ENCODE data around the gene CDK17. TPM values are rescaled to one million over a fixed set of nuclear protein-coding genes. Genes with fewer than 3 reads are reported as not detected.
"Not testable (repeated sequence)": the region's sequence is repeated elsewhere in the genome, so short reads cannot be mapped to it uniquely, and the experiment has no call there.

Gene CDK17
- total RNA-seq, 2 donors from 2014 or later = 17.0 to 35.6 TPM

DNA sequence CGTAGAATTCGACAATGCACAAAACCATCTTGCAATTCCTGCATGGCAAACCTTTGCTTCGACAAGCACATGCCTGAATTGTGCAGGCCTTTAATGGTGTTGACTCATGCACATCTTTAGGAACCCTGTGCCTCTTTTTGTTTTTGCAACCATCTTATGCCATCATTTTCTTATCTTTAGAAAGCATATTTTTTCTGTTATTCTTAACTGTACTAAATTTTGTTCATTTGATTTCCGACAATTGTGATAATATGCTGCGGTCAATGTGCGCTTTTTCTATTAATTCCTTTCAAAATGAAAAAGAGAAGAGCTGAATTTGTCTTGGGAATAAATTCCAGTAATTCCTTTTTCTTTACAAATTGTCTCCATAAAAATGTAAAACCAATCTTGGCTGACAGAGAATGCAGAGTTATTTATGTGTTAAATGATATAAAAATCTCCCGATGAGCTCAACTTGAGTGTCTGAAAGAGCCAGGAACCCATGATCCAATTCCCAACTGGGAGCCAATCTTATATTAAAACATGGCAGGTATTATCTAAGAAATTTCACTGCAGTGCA lies 20.1 kb upstream of the CDK17 start:
- intact Hi-C loops (cut with DNase I) = no loop called here
- no peak for ATAC-seq
- no peak for DNase-seq

DNA sequence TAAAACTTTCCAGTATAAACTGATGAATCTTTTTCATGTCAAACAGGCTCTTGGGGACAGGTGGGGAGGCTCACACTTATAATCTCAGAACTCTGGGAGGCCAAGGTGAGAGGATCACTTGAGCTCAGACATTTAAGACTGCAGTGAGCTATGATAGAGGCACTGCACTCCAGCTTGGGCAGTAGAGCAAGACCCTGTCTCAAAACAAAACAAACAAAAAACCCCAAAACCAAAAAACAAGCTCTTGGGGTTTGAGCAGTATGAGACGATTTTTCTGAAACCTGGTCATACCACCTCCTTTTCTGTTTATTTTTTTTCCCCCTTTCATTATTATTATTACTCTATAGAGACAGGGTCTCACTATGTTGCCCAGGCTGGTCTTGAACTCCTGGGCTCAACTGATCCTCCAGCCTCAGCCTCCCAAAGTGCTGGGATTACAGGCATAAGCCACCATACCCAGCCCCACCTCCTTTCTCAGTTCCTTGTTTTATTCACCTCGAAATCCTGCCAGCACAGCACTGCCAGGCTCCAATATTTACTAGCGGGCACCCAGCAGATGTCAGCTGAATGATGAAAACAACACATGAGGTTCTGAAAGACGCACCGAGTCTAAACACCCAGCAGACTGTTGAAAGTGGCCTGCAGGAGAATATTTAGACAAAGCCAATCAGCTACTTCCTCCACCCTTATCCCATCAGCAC lies 19.5 kb upstream of the CDK17 start:
- intact Hi-C loops (cut with DNase I) = loop anchor here in 1 of 2 donors (10.0 kb wide), 1 partner anchor 365 kb away; no protein-coding TSS in a partner anchor
- no peak for DNase-seq
- no peak for ATAC-seq

DNA sequence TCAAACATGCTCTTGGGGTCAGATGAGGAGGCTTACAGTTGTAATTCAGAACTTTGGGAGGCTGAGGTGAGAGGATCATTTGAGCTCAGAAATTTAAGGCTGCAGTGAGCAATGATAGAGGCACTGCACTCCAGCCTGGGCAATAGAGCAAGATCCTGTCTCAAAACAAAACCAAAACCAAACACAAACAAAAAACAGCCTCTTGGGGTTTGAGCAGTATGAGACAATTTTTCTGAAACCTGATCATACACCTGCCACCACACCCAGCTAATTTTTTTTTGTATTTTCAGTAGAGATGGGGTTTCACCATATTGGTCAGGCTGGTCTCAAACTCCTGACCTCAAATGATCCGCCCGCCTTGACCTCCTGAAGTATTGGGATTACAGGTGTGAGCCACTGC lies 17.4 kb upstream of the CDK17 start:
- intact Hi-C loops (cut with DNase I) = loop anchor here in 1 of 2 donors (10.0 kb wide), 1 partner anchor 363 kb away; no protein-coding TSS in a partner anchor

DNA sequence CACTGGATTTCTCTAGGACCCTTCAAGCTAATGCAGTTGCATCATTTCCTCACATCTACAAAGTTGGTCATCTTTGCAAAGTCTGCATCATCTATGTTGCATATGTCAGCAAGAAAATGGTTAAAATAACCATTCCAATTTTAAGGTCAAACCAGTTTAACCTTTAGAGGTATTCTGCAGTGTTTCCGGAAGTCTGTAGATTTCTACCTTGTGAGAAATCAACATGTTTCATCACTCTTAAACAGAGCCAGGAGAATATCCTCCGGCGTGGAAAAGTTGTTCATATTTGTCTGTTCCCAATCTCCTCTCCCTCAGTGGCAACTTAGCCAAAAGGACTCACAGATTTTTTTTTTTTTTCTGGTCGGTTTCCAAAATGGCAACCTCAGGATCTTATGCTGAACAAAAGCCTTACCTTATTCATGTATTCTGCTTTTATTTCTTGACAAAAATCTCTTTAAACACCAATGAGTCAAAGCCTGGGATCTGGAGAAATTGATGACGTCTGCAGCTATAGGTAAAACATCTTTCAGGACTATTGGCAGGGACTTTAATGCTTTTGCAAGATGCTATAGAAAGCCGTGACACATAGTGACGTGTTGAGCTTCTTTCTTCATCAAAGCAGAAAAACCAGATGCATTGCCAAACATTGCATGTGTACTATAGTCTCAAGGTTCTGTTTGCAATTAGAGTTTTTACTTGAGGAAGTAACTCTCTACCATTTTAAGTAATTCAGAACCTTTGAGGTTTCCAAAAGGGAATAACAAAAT lies 16.0 kb upstream of the CDK17 start:
- no peak for ATAC-seq
- DNase-seq = no peak
- intact Hi-C loops (cut with DNase I) = loop anchor here in 1 of 2 donors (10.0 kb wide), 1 partner anchor 361 kb away; no protein-coding TSS in a partner anchor

More for the DNA sequence above, 17.4 kb upstream of the CDK17 start:
- DNase-seq, ATAC-seq: not testable (repeated sequence)

DNA sequence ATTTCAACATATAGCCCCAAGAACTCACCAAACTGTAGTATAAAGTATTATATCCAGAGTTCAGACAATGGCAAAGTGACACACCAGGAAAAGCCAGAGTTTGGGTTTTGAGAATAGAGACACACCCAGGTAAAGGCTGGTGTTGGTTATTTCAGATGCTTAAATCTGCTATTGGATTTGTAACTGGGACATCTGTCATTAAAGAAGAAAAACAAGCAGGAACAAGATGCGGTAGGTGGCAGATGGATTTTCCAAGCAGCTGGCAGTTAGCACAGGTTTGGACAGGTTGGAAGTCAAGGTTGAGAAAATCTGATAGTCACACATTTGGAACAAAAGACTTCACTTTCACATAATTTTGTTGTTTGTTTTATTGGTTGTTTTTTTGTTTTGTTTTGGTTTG lies 14.4 kb upstream of the CDK17 start:
- no peak for DNase-seq
- intact Hi-C loops (cut with DNase I) = loop anchor here in 1 of 2 donors (10.0 kb wide), 1 partner anchor 360 kb away; no protein-coding TSS in a partner anchor
- no peak for ATAC-seq

DNA sequence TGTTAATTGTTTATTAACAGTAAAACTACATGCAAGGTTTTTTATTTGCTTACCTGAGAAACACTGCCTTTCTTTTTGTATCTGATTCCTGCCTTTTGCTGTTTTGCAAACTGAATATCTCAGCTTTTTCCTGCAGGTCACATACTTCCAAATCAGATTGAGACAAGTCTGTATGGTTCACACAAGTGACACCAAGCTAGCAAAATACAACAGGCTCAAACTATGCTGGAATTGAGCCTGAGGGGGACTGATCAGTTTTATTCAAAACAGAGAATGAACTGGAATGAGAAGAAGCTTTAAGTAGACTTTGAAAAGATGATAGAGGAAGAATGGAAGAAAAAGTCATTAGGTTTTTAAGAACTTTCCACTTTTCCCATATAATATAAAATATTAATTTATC lies 12.2 kb upstream of the CDK17 start:
- no peak for DNase-seq
- intact Hi-C loops (cut with DNase I) = loop anchor here in 1 of 2 donors (10.0 kb wide), 1 partner anchor 358 kb away; no protein-coding TSS in a partner anchor
- no peak for ATAC-seq

DNA sequence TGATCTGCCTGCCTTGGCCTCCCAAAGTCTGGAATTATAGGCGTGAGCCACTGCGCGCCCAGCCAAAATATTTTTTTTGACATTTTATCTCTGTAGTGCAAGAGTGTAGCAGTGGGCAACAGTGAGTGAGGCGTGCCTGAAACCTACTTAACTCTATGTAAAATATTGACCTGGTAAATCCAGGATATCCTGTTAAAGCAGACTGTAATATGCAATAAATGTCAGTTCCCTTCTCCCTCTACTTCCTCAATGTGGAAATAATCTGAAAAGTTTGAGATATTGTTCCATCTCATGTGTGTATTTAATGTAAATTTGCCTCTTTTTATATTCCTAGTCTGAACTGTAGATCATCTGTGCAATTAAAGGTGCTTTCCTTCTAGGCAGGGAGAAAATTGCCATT lies 9.5 kb upstream of the CDK17 start:
- ATAC-seq = no peak
- intact Hi-C loops (cut with DNase I) = loop anchor here in 1 of 2 donors (10.0 kb wide), 1 partner anchor 355 kb away; no protein-coding TSS in a partner anchor
- no peak for DNase-seq

DNA sequence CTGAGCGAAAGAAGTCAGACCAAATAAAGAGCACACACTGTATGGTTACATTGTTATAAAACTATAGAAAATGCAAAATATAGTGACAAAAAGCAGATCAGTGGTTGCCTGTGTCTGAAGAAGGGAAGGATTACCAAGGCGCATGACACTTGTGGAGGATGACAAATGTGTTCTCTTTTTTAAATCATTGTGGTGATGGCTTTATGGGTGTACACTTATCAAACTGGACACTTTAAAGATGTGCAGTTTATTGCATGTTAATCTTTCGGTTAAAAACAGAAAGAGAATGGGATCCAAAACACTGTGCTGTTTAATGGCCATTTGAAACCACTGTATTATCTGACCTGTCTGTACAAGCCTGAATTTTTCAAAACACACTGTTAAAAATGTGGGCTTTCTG lies 8.8 kb upstream of the CDK17 start:
- ATAC-seq (no peak), DNase-seq (no peak)
- intact Hi-C loops (cut with DNase I) = no loop called here

DNA sequence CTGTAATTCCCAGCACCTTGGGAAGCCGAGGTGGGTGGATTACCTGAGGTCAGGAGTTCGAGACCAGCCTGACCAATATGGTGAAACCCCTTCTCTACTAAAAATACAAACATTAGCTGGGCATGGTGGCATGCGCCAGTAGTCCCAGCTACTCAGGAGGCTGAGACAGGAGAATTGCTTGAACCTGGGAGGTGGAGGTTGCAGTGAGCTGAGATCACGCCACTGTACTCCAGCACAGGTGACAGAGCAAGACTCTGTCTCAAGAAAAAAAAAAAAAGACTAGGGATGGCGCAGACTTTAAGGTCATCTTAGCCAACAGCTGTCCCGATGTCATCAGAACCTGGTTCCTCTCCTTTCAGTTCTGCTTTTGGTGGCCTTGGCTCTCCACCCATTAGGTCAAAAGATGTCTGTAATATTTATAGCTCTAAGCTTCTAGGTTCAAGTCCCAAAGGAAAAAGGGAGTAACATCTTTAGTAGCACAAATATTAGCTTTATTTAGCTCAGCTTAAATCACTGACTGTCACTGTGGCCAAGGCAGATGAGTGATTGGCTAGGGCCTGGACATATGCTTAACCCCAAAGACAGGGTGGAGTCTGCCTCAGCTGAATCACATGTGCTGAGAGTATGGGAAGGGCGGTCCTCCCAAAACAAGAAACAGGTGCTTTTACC lies 7.3 kb upstream of the CDK17 start:
- peak in 1 of 2 donors; percentile 53 for ATAC-seq
- DNase-seq; intact Hi-C loops (cut with DNase I): not testable (repeated sequence)

DNA sequence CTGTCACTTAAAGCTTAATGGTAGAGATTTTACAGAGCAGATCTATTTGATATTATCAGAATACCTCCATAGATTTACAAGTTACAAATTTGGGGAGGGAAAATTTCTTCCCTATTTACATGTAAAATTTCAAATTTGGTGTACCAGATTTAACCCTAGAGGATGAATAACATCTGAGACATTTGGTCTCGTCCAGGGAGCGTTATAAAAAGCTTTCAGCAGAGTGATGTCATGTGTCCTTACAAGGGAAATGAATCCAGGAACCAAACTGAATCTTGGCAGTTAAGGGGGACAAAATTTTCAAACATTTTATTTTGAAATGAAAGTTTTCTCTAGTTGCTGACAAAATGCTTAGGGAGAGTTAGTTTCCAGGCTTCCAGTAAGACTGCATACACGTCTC lies 4.5 kb upstream of the CDK17 start:
- no peak for ATAC-seq
- intact Hi-C loops (cut with DNase I) = no loop called here
- no peak for DNase-seq

DNA sequence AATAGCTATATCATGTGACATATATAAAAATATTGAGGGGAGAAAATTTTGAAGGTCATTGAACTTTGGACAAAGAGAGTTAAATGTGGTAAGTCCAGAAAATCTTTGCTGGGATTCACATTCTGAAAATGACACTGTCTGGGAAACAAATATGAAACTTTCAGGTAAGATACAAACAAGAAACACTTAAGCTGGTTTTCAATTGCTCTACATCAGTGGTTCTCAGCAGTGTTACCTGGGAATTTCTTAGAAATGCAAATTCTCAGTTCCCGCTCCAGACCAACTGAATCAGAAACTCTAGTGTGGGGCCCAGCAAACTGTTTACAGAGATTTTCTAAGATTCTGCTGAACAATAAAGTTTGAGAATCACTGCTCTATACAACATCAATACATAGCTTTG lies 3.6 kb upstream of the CDK17 start:
- intact Hi-C loops (cut with DNase I) = no loop called here
- ATAC-seq (no peak), DNase-seq (no peak)

DNA sequence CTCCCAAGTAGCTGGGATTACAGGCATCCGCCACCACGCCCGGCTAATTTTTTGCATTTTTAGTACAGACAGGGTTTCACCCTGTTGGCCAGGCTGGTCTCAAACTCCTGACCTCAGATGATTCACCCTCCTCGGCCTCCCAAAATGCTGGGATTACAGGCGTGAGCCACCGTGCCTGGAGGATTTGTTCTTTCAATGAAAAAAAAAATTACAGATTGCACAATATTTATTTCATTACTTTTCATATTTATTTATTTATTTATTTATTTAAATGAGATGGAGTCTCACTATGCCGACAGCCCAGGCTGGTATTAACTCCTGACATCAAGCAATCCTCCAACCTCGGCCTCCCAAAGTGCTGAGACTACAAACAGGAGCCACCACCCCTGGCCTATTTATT lies 2.3 kb upstream of the CDK17 start:
- DNase-seq; intact Hi-C loops (cut with DNase I); ATAC-seq: not testable (repeated sequence)

DNA sequence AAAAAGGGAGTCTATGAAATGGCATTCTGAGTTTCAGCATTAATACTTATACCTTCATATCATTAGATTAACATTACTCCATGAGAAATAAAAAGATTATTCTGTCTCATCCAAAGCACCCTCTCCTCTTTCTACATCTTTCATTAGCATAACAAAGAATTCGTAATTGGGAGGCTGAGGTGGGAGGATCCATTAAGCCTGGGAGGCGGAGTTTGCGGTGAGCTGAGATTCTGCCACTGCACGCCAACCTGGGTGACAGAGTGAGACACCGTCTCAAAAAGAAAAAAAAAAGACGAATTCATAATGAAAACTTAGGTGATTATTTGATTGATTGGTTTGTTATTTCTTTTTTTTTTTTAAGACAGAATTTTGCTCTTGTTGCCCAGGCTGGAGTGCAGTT lies 1.8 kb upstream of the CDK17 start:
- intact Hi-C loops (cut with DNase I) = no loop called here
- DNase-seq (no peak), ATAC-seq (no peak)

DNA sequence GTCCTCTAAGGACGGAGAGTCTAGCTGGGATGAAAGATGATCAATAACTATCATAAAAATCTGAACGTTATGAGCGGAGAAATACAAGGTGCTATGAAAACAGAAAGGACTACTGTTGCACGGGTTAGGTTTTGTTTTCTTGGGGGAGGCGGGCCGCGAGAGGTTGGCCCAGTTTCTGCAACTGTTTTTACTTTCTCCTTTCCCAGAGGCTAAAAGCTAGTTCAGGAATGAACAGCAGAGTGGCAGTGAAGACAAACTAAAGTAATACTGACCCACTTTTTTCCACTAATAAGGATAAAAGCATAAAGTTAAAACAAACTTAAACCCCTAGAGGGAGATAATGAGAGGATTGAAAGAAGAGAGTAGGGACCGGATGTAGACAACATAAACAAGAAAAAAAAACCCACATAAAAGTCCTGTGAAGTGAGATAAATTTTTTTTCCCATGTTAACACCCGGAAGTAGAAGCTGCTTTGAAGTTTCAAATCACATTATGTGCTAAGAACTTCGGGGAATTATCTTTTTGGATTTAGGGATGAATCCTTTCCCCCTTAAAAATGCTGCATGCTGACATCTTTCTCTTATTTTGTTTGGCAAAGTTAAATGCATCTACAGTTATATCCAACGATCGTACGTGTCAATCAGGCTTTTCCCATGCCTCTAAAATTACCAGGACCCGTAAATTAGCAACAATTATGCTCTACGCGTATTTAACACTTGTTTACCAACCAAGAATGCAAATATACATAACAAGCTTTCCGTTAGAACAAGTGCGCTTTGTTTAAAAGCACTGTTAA lies 1.0 kb upstream of the CDK17 start:
- DNase-seq (no peak), ATAC-seq (peak in 1 of 2 donors; percentile 18)
- intact Hi-C loops (cut with DNase I) = no loop called here

DNA sequence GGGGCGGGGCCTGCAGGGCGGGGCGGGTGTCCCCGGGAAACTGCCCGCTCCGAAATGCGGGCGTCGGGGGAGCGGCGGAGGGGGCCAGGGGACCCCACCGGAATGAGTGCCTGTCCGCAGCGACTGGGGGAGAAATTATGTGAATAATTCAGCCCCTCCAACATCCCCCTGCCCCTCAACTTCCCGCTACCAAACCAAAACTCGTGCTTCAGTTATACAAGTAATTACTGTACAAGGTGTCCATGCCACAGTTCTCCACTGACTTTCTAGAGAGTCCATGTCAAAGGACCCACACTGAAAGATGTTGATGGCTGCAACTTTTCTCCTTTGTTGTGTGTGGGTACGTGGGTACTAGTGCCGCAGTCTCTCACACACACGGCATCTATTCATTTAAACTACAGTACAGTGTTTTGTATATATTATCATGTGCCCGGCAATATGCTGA lies 414 bp upstream of the CDK17 start:
- DNase-seq (no peak), ATAC-seq (peak; percentile 9 to 10)
- intact Hi-C loops (cut with DNase I) = no loop called here

DNA sequence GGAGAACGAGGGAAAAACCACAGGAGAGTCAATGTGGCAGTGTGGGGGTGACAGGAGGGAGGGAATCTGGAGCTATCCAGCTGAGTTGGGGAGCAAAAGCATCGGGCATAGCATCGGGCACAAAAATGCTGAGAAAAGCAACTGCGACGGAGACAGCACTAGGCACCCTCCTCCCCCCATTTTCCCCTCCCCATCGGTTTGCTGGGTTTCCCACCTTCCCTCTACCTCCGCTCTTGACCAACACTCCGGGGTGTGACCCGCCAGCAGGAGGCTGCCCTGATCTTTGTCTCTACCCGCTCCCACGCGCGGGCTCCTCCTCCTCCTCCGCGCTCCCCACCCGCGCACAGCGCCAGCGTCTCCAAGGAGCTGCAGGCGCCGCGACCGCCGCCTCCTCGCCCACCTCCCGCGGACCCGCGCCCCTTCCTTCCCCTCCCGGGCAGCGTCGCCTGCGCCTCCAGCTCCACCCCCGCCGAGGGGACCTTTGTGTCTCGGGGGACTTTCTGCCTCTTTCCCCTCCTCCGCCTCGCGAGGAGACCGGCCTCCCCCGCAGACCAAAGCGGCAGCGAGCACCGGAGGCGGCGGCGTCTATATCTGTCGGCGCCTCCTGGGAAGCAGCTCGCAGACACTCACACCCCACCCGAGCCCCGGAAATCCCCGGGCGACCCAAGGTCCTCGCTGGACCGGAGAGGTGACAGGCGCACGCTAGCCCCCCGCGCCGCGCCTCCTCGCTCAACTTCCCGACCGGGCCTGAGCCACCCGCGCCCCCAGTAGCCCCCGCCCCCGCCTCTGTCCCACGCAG lies 920 bp downstream of the CDK17 start:
- ATAC-seq (peak; percentile 53 to 74), DNase-seq (peak; percentile 81)
- intact Hi-C loops (cut with DNase I) = loop anchor here (10.0 kb wide), 3 partner anchors 95 to 165 kb away; no protein-coding TSS in a partner anchor

DNA sequence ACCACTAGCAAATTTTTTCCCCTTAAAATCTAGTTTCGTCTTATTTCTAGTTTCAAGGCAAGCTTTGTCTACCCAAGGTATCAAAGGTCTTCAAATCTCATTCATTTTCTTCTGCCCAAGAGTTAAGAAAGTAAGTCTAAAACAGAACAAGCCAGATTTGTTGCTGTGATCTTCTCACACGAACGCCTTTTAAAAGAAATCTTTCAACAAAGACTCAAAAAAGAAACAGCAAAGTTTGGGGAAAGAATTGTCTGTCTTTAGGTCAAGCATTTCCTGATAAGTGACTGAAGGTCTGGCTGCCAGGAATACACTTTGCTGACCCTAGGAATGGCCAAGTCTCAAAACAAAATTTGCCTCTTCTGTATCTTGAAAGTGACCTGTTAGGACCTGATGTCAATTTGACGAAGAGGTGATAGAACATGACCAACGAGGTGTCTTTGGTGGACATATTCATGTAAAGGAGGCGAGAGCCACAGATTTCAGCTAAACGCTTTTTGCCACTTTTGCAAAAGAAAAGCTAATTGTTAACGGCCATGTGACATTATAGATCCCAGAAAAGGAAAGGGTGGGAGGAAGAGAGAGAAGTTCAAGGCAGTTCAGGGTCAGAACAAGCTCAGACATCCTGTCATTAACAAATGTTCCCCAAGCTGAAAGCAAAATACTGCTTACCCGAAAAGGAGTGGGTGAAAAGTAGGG lies 1.7 kb downstream of the CDK17 start:
- no peak for DNase-seq
- peak in 1 of 2 donors; percentile 0 for ATAC-seq
- intact Hi-C loops (cut with DNase I) = loop anchor here (10.0 kb wide), 3 partner anchors 94 to 164 kb away; no protein-coding TSS in a partner anchor
